ENCODE results near the gene B4GALT1.

B4GALT1 gene

GRCh38 chr9:33138768-33139167 is 28.4 kb downstream of the B4GALT1 start:
- DNase-seq = no peak

- no peak for DNase-seq
These were observed 29.3 kb downstream of the B4GALT1 start for GRCh38 chr9:33137781-33138264.

GRCh38 chr9:33136721-33137670 is 30.1 kb downstream of the B4GALT1 start:
- no peak for DNase-seq

DNA sequence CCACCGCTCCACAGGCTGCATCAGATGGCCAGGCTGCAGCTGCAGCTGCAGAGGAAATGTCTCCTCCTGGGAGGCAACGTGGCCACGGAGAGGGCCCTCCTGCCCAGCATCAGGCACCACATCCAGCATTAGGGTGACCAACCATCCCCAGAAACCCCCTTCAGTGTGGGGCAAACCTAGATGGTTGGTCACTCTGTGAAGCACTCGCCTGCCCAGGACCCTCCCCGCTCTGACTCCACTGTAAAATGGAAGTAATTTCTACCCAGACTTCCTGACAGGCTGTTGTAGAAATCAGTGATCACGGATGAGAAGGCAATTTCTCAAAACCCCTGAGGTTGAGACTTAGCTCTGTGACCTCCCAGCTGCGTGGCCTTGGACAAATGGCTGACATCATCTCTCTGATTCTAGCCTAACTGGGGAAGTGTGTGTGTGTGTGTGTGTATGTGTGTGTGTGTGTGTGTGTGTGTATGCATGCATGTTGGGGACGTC is 31.6 kb downstream of the B4GALT1 start:
- no peak for DNase-seq

GRCh38 chr9:33135031-33135461 is 32.1 kb downstream of the B4GALT1 start:
- DNase-seq = no peak

DNA sequence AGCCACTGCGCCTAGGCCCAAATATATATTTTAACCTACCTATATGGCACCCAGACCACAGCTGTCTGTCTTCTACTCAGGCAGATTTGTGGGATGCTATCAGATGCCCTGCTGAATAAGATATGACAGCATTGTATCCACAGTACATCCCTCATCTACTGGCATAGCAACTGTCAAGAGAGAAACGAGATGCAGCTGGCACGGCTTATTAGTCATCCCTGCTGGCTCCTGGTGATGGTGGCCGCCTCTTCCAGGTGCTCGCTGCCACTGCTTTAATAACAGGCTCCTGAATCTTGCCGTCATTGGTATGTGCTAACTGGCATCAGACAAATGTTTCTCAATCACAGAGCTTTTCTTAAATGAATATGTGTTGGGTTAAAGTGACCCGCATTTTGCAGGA is 34.0 kb downstream of the B4GALT1 start:
- DNase-seq = no peak

DNA sequence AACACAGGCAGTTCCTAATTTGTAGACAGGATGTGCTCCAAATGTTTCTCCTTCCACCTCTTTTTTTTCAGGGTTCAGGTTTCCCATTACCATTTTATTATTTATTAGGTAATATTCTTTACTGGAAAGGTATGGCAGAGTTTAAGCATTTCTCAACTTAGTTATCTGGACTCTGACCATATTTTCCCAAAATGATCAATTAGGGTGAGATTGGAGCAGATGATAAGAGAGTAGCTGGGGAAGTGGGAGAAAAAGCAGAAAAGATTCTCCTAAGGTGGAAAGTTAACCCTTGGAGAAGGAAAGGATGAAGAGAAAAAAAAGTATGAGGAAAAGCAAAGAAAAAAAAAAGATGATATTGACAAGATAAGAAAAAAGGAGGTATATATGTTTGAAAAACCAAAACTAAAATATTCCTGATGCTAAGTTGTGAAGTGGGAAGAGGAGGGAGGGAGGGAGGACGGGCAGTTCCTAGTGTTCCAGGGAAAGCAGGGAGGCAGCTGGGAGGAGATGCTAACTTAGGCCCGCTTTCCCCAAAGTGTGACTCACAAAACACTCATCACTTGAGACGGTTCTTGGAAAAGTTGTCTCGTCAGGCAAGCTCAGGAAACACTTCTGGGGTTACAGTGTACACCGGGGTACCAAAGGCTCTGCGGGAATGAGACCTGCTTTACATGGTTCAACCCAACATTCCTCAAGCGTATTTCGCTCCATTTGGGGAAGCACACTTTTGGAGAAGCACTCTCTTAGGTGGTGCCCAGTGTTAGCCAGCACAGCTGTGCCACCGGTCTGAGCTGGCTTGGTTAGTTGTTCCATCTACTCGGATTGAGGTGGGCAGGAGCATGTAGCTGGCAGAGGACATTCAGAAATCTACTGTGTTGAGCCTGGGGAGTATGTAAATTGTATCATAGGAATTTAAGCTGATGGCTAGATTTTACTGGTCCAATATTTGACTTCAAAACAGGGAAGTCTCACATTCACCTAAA is 35.1 kb downstream of the B4GALT1 start:
- no peak for DNase-seq

- no peak for DNase-seq
These were observed 36.0 kb downstream of the B4GALT1 start for GRCh38 chr9:33130961-33131789.

- no peak for DNase-seq
These were observed 37.0 kb downstream of the B4GALT1 start for GRCh38 chr9:33129886-33130881.

- DNase-seq = no peak
These were observed 37.8 kb downstream of the B4GALT1 start for GRCh38 chr9:33129251-33129885.

- DNase-seq = no peak
These were observed 38.6 kb downstream of the B4GALT1 start for GRCh38 chr9:33128570-33128969.

- DNase-seq = no peak
These were observed 39.3 kb downstream of the B4GALT1 start for GRCh38 chr9:33127881-33128280.

- no peak for DNase-seq
These were observed 41.0 kb downstream of the B4GALT1 start for GRCh38 chr9:33125871-33126823.

DNA sequence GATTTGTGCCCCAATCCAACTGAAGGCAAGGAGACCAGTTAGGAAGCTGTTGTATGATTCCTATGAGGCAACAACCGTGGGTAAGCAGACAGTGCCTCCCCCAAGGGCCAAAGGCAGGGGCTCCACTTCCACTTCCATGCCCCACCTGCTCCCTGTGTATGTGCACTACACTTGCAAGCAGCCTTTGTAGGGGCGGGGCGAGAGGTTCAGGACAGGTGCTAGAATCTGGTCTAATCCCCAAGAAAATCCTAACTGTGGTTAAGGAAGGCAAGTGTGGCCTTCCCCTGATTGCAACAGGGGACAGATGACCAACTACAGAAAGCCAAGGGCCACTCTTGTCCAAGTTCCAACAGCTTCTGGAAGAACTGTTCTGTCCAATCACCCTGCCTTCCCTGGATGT is 41.7 kb downstream of the B4GALT1 start:
- no peak for DNase-seq

GRCh38 chr9:33124751-33125381 is 42.3 kb downstream of the B4GALT1 start:
- no peak for DNase-seq

- DNase-seq = no peak
These were observed 43.1 kb downstream of the B4GALT1 start for GRCh38 chr9:33124046-33124445.

- no peak for DNase-seq
These were observed 43.6 kb downstream of the B4GALT1 start for GRCh38 chr9:33123407-33124031.

- DNase-seq = no peak
These were observed 46.5 kb downstream of the B4GALT1 start for GRCh38 chr9:33120620-33121019.

All from stimulated activated CD4-positive, alpha-beta T cell treated with anti-CD3 and anti-CD28 coated beads, Interleukin-4, amount 100 ng/mL, for 4 hours (primary cell).